Vagina (tissue), 2 donors: ENCODE results near the gene C22orf31. TPM values are rescaled to one million over a fixed set of nuclear protein-coding genes. Genes with fewer than 3 reads are reported as not detected.

ENCODE experiments used
- DNase-seq, 2 donors: peaks; one replicate each; pipeline ENCODE4 v3.0.0-alpha.2; 2017; ENCODE audit errors: extremely low spot score in 2 of 2
- H3K27ac ChIP-seq: fragments of 200-600 bp; sonication (generic); one replicate; pipeline ENCODE4 v1.5.1; 2019
- H3K27me3 ChIP-seq: fragments of 200-600 bp; sonication (generic); one replicate; pipeline ENCODE4 v1.5.1; 2019
- H3K36me3 ChIP-seq, 2 donors: fragments of 200-600 bp; sonication (generic); one replicate each; pipeline ENCODE4 v1.5.1; 2017 to 2019
- H3K4me1 ChIP-seq: fragments of 200-600 bp; sonication (generic); one replicate; pipeline ENCODE4 v1.5.1; 2019
- H3K4me3 ChIP-seq, 2 donors: fragments of 200-600 bp; sonication (generic); 1 replicate in 1 of 2; 2 replicates in 1 of 2; pipeline ENCODE4 v1.5.1; 2016 to 2019
- H3K9me3 ChIP-seq: fragments of 200-600 bp; sonication (generic); one replicate; pipeline ENCODE4 v1.5.1; 2019
- POLR2A ChIP-seq, 2 donors: fragments of 450-650 bp; IDR thresholded peaks; one replicate each; pipeline ENCODE4 v1.6.1; 2017; ENCODE audit warnings: antibody characterized with exemption in 2 of 2, mild to moderate bottlenecking in 2 of 2, moderate library complexity in 2 of 2
- POLR2AphosphoS5 ChIP-seq, 2 donors: sonication (generic); formaldehyde crosslinking; IDR thresholded peaks; one replicate each; pipeline ENCODE4 v1.9.0; 2017; ENCODE audit warnings: antibody characterized with exemption in 2 of 2, mild to moderate bottlenecking in 2 of 2, low read depth in 1 of 2; ENCODE audit not compliant: insufficient read depth in 1 of 2
- intact Hi-C: fragments of 100-400 bp; cut with DNase I; formaldehyde crosslinking; loops from one replicate; pipeline ENCODE4 v1.15.1; 2023
- total RNA-seq: library from RNA; depleted of rRNA; stranded (reverse); fragments of >200 nt; gene quantifications from one replicate; pipeline ENCODE4 v1.2.3, GENCODE V29; 2016
- TF ChIP-seq, protein P1 (sequence below), 3 experiments: fragments of 450-650 bp in 2 of 3; fragments of 200-600 bp in 1 of 3; sonication (generic) in 1 of 3; IDR thresholded peaks; one replicate each; pipeline ENCODE4 v1.5.1; 2017 to 2019; ENCODE audit warnings: antibody characterized with exemption in 3 of 3, mild to moderate bottlenecking in 2 of 3, moderate library complexity in 2 of 3

C22orf31 gene
- total RNA-seq, 1 donor from 2014 or later = not detected

DNA sequence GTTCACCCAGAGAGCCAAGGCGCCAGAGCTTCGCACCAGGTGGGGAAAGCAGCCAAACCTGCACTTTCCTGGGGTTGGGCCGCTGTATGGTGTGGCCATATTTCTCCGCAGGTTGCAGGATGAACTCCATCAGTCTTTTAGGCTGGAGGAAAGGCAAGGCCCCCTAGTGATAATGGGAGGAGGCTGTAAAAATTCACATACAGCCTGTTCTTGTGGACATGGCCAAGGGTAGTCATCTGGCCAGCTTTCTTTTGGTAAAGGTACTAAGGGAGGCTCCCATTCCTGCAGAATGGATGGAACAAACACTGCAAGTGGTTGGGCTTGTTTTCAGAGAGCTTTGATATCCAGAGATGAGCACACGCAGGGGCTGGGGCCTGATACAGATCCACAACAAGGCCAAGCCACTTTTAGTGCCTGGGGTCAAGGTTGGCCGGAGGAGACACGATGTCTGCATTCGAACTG lies 29.6 kb downstream of the C22orf31 start:
- TF ChIP-seq, protein P1, sequence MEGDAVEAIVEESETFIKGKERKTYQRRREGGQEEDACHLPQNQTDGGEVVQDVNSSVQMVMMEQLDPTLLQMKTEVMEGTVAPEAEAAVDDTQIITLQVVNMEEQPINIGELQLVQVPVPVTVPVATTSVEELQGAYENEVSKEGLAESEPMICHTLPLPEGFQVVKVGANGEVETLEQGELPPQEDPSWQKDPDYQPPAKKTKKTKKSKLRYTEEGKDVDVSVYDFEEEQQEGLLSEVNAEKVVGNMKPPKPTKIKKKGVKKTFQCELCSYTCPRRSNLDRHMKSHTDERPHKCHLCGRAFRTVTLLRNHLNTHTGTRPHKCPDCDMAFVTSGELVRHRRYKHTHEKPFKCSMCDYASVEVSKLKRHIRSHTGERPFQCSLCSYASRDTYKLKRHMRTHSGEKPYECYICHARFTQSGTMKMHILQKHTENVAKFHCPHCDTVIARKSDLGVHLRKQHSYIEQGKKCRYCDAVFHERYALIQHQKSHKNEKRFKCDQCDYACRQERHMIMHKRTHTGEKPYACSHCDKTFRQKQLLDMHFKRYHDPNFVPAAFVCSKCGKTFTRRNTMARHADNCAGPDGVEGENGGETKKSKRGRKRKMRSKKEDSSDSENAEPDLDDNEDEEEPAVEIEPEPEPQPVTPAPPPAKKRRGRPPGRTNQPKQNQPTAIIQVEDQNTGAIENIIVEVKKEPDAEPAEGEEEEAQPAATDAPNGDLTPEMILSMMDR (IDR thresholded peaks at IDR 0.05) = no peak
- Histone ChIP-seq H3K36me3 (no peaks in the 10 kb centered on the region), H3K4me1 (peaks cover 32% of the 10 kb centered on the region), H3K27me3 (no peaks in the 10 kb centered on the region), H3K4me3 (peak overlapping the region in 1 of 2 donors; percentile 50), H3K27ac (peak overlapping the region; percentile 91), H3K9me3 (no peaks in the 10 kb centered on the region)
- no peak for DNase-seq
- intact Hi-C loops = no loop called here

GRCh38 chr22:29031227-29032011 lies 30.2 kb downstream of the C22orf31 start:
- Histone ChIP-seq H3K4me1 (peaks cover 32% of the 10 kb centered on the region), H3K4me3 (peak overlapping the region; percentile 38 to 50)
- intact Hi-C loops = no loop called here

DNA sequence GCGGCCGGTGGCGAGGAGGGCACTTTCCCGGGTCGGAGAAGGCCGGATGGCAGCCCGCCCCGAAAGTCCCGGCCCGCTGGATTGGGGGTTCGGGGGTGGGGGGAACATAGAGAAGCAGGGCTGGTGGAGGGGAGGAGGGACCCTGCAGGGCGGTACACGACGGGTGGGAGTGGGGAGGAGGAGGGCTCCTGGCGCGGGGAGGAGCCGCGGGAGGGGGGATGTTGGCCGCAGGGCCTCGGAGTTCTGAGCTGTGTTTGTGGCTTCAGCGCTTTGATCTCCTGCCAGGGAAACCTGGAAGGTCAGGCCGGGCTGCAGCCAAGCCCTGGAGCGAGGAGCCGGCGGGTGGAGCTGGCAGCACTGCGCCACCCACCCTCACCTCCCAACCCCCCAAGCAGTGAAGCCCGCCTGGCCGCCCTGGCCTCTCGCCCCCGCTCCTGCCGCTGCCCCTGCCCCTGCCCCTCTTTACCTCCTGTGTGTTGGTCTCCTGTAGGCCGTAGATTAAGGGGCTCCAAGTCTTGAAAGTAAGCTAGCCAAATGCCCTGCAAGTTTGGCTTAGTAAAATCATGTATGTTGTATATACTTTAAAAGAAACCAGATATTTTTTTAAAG lies 30.9 kb downstream of the C22orf31 start:
- DNase-seq = no peak
- peaks cover 32% of the 10 kb centered on the region for H3K4me1 ChIP-seq
- peak overlapping the region; percentile 38 to 50 for H3K4me3 ChIP-seq
- H3K36me3 ChIP-seq = no peaks in the 10 kb centered on the region
- no peaks in the 10 kb centered on the region for H3K27me3 ChIP-seq
- peak overlapping the region; percentile 91 for H3K27ac ChIP-seq
- TF ChIP-seq, protein P1 (IDR thresholded peaks at IDR 0.05) = no peak
- no peak for TF ChIP-seq POLR2AphosphoS5 (IDR thresholded peaks at IDR 0.05; ENCODE audit: insufficient read depth in 1 of 2, low read depth in 1 of 2)
- TF ChIP-seq POLR2A (IDR thresholded peaks at IDR 0.05) = no peak
- intact Hi-C loops = no loop called here
- H3K9me3 ChIP-seq = no peaks in the 10 kb centered on the region

More at GRCh38 chr22:29031227-29032011, 30.2 kb downstream of the C22orf31 start:
- Histone ChIP-seq H3K36me3 (no peaks in the 10 kb centered on the region), H3K27me3 (no peaks in the 10 kb centered on the region), H3K9me3 (no peaks in the 10 kb centered on the region), H3K27ac (peak overlapping the region; percentile 91)
- no peak for DNase-seq
- no peak for TF ChIP-seq POLR2A (IDR thresholded peaks at IDR 0.05)
- TF ChIP-seq, protein P1 (IDR thresholded peaks at IDR 0.05) = peak in 1 of 3 experiments; percentile 7
- peak; percentile 60 to 64 for TF ChIP-seq POLR2AphosphoS5 (IDR thresholded peaks at IDR 0.05; ENCODE audit: insufficient read depth in 1 of 2, low read depth in 1 of 2)

DNA sequence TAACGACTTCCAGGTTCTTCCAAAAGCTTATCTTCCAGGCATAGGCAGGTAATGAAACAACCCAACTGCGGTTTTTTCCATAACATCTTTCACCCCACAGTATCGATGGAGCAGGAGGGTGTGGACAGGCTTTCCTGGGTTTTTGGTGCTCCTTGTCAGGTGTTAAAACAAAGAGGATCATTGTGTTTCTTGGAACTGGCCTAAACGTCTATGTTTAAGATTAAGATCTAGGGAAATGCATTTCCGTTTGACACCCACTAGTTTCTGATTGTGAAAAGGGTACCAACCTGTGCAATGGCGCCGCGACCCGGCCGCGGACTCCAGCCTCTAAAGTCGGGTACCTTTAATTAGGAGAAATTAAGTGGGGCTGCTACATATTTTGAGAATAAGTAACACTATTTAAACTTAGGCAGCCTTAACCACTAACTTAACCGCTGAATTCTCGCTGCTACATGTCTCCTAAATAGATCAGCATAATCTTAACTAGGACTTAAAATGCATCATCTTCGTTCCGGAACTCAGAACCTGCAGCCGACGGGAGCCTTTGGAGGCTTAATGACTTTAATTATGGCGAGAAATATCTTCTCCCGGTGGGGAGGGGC lies 31.5 kb downstream of the C22orf31 start:
- Histone ChIP-seq H3K36me3 (no peaks in the 10 kb centered on the region), H3K4me3 (peak overlapping the region; percentile 38 to 50), H3K27ac (peak overlapping the region; percentile 91), H3K9me3 (no peaks in the 10 kb centered on the region), H3K27me3 (no peaks in the 10 kb centered on the region), H3K4me1 (peaks cover 32% of the 10 kb centered on the region)
- DNase-seq = no peak
- no peak for TF ChIP-seq POLR2AphosphoS5 (IDR thresholded peaks at IDR 0.05; ENCODE audit: insufficient read depth in 1 of 2, low read depth in 1 of 2)
- no peak for TF ChIP-seq POLR2A (IDR thresholded peaks at IDR 0.05)
- intact Hi-C loops = no loop called here

- no peak for DNase-seq
- TF ChIP-seq POLR2A (IDR thresholded peaks at IDR 0.05) (no peak), POLR2AphosphoS5 (IDR thresholded peaks at IDR 0.05; ENCODE audit: insufficient read depth in 1 of 2, low read depth in 1 of 2) (no peak)
- TF ChIP-seq, protein P1 (IDR thresholded peaks at IDR 0.05) = no peak
- intact Hi-C loops = no loop called here
- Histone ChIP-seq H3K36me3 (no peaks in the 10 kb centered on the region), H3K4me1 (peaks cover 32% of the 10 kb centered on the region), H3K9me3 (no peaks in the 10 kb centered on the region), H3K27me3 (no peaks in the 10 kb centered on the region), H3K27ac (no peak overlapping the region), H3K4me3 (no peak overlapping the region)
These were observed 32.2 kb downstream of the C22orf31 start for GRCh38 chr22:29029202-29030000.
